HG03378 (cell line): ENCODE data around the gene OVOL3.

ENCODE experiments used
- ATAC-seq: cut with Tn5 transposase; IDR thresholded peaks from one replicate; pipeline ENCODE4 v1.9.1; 2021; ENCODE audit warnings: mild to moderate bottlenecking, moderate library complexity; ENCODE audit not compliant: unreplicated experiment

Gene OVOL3

GRCh38 chr19:36099166-36099785 lies 11.7 kb upstream of the OVOL3 start:
- ATAC-seq: no peak

GRCh38 chr19:36100476-36100875 lies 10.5 kb upstream of the OVOL3 start:
- no peak for ATAC-seq

- no peak for ATAC-seq
These were observed 9.2 kb upstream of the OVOL3 start for GRCh38 chr19:36101550-36102327.

- no peak for ATAC-seq
These were observed 7.8 kb upstream of the OVOL3 start for GRCh38 chr19:36103040-36103626.

GRCh38 chr19:36103842-36104552 lies 6.9 kb upstream of the OVOL3 start:
- ATAC-seq: no peak

- no peak for ATAC-seq
These were observed 4.5 kb upstream of the OVOL3 start for GRCh38 chr19:36106441-36106840.

- no peak for ATAC-seq
These were observed 4.0 kb upstream of the OVOL3 start for GRCh38 chr19:36106991-36107390.

GRCh38 chr19:36108684-36109083 lies 2.3 kb upstream of the OVOL3 start:
- no peak for ATAC-seq

GRCh38 chr19:36111200-36111539 lies 227 bp downstream of the OVOL3 start:
- no peak for ATAC-seq

- ATAC-seq: no peak
These were observed 1.7 kb downstream of the OVOL3 start for GRCh38 chr19:36112678-36113077.

- ATAC-seq: no peak
These were observed 2.5 kb downstream of the OVOL3 start for GRCh38 chr19:36113425-36113824.

GRCh38 chr19:36113894-36114720 lies 3.2 kb downstream of the OVOL3 start:
- no peak for ATAC-seq

GRCh38 chr19:36114721-36115452 lies 3.9 kb downstream of the OVOL3 start, which contains the start of gene POLR2I:
POLR2I (minus strand) TSS chr19:36114875; CDS start chr19:36114856, 19 bp downstream.
- ATAC-seq: peak; percentile 76

- no peak for ATAC-seq
These were observed 4.8 kb downstream of the OVOL3 start, which contains the start of gene TBCB for GRCh38 chr19:36115453-36116343. TBCB (plus strand) TSS chr19:36115468; CDS start chr19:36115561, 93 bp downstream.

GRCh38 chr19:36116344-36116637 lies 5.3 kb downstream of the OVOL3 start:
- no peak for ATAC-seq

GRCh38 chr19:36120092-36120983 lies 9.4 kb downstream of the OVOL3 start:
- ATAC-seq: no peak

GRCh38 chr19:36120984-36121358 lies 10.0 kb downstream of the OVOL3 start:
- no peak for ATAC-seq

GRCh38 chr19:36121486-36122124 lies 10.7 kb downstream of the OVOL3 start:
- ATAC-seq: no peak
